ENCODE data around the gene OGDH.

DNA sequence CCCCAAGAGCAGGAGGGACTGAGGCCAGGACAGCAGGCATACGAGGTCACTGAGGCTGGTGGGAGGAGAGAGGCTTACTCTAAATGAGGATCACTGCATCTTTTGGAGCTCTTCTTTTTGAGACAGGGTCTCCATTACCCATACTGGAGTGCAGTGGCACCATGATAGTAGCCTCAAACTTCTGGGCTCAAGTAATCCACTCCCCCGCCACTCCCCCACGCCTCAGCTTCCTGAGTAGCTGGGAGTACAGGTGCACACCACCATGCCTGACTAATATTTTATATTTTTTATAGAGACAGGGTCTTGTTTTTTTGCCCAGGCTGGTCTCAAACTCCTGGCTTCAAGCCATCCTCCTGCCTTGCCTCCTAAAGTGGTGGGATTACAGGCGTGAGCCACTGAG, 25.8 kb downstream of the OGDH start:
- no peak for TF ChIP-seq TAF1 (conservative IDR thresholded peaks at IDR 0.05)
- no peak for TF ChIP-seq GABPA (IDR thresholded peaks at IDR 0.05 in 1 of 2, conservative IDR thresholded peaks at IDR 0.05 in 1 of 2)
- TF ChIP-seq, protein P1, sequence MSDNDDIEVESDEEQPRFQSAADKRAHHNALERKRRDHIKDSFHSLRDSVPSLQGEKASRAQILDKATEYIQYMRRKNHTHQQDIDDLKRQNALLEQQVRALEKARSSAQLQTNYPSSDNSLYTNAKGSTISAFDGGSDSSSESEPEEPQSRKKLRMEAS (IDR thresholded peaks at IDR 0.05), result no peak
- no peak for TF ChIP-seq RAD21 (IDR thresholded peaks at IDR 0.05)
- TF ChIP-seq FOXA1 (IDR thresholded peaks at IDR 0.05), result no peak
- TF ChIP-seq, protein P2, sequence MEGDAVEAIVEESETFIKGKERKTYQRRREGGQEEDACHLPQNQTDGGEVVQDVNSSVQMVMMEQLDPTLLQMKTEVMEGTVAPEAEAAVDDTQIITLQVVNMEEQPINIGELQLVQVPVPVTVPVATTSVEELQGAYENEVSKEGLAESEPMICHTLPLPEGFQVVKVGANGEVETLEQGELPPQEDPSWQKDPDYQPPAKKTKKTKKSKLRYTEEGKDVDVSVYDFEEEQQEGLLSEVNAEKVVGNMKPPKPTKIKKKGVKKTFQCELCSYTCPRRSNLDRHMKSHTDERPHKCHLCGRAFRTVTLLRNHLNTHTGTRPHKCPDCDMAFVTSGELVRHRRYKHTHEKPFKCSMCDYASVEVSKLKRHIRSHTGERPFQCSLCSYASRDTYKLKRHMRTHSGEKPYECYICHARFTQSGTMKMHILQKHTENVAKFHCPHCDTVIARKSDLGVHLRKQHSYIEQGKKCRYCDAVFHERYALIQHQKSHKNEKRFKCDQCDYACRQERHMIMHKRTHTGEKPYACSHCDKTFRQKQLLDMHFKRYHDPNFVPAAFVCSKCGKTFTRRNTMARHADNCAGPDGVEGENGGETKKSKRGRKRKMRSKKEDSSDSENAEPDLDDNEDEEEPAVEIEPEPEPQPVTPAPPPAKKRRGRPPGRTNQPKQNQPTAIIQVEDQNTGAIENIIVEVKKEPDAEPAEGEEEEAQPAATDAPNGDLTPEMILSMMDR (IDR thresholded peaks at IDR 0.05; ENCODE audit: low read depth, low read length, missing input control), result no peak
- no peak for TF ChIP-seq YY1 (IDR thresholded peaks at IDR 0.05)
- TF ChIP-seq, protein P3, sequence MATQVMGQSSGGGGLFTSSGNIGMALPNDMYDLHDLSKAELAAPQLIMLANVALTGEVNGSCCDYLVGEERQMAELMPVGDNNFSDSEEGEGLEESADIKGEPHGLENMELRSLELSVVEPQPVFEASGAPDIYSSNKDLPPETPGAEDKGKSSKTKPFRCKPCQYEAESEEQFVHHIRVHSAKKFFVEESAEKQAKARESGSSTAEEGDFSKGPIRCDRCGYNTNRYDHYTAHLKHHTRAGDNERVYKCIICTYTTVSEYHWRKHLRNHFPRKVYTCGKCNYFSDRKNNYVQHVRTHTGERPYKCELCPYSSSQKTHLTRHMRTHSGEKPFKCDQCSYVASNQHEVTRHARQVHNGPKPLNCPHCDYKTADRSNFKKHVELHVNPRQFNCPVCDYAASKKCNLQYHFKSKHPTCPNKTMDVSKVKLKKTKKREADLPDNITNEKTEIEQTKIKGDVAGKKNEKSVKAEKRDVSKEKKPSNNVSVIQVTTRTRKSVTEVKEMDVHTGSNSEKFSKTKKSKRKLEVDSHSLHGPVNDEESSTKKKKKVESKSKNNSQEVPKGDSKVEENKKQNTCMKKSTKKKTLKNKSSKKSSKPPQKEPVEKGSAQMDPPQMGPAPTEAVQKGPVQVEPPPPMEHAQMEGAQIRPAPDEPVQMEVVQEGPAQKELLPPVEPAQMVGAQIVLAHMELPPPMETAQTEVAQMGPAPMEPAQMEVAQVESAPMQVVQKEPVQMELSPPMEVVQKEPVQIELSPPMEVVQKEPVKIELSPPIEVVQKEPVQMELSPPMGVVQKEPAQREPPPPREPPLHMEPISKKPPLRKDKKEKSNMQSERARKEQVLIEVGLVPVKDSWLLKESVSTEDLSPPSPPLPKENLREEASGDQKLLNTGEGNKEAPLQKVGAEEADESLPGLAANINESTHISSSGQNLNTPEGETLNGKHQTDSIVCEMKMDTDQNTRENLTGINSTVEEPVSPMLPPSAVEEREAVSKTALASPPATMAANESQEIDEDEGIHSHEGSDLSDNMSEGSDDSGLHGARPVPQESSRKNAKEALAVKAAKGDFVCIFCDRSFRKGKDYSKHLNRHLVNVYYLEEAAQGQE (IDR thresholded peaks at IDR 0.05), result no peak
- no peak for TF ChIP-seq JUND (IDR thresholded peaks at IDR 0.05)
- TF ChIP-seq, protein P4, sequence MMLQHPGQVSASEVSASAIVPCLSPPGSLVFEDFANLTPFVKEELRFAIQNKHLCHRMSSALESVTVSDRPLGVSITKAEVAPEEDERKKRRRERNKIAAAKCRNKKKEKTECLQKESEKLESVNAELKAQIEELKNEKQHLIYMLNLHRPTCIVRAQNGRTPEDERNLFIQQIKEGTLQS (IDR thresholded peaks at IDR 0.05), result no peak
- no peak for TF ChIP-seq EGR1 (IDR thresholded peaks at IDR 0.05; ENCODE audit: low read depth in 2 of 2)
- TF ChIP-seq, protein P5, sequence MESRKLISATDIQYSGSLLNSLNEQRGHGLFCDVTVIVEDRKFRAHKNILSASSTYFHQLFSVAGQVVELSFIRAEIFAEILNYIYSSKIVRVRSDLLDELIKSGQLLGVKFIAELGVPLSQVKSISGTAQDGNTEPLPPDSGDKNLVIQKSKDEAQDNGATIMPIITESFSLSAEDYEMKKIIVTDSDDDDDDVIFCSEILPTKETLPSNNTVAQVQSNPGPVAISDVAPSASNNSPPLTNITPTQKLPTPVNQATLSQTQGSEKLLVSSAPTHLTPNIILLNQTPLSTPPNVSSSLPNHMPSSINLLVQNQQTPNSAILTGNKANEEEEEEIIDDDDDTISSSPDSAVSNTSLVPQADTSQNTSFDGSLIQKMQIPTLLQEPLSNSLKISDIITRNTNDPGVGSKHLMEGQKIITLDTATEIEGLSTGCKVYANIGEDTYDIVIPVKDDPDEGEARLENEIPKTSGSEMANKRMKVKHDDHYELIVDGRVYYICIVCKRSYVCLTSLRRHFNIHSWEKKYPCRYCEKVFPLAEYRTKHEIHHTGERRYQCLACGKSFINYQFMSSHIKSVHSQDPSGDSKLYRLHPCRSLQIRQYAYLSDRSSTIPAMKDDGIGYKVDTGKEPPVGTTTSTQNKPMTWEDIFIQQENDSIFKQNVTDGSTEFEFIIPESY (IDR thresholded peaks at IDR 0.05), result no peak
- no peak for TF ChIP-seq SP1 (IDR thresholded peaks at IDR 0.05)
- no peak for TF ChIP-seq HNF4G (IDR thresholded peaks at IDR 0.05)
